ENCODE results near the gene RPUSD3.

RPUSD3 gene

GRCh38 chr3:9833078-9833477 lies 10.7 kb downstream of the RPUSD3 start:
- no peak for DNase-seq (ENCODE audit: low spot score)

GRCh38 chr3:9831253-9831652 lies 12.6 kb downstream of the RPUSD3 start:
- no peak for DNase-seq (ENCODE audit: low spot score)

- DNase-seq (ENCODE audit: low spot score), result no peak
These were observed 14.7 kb downstream of the RPUSD3 start for GRCh38 chr3:9828801-9829755.

GRCh38 chr3:9826815-9827573 lies 16.8 kb downstream of the RPUSD3 start:
- DNase-seq (ENCODE audit: low spot score), result peak; percentile 72

GRCh38 chr3:9825451-9826040 lies 18.3 kb downstream of the RPUSD3 start:
- DNase-seq (ENCODE audit: low spot score), result no peak

- peak; percentile 38 for DNase-seq (ENCODE audit: low spot score)
These were observed 22.9 kb downstream of the RPUSD3 start for GRCh38 chr3:9820946-9821345.

- DNase-seq (ENCODE audit: low spot score), result no peak
These were observed 23.3 kb downstream of the RPUSD3 start for GRCh38 chr3:9820543-9820942.

- no peak for DNase-seq (ENCODE audit: low spot score)
These were observed 25.0 kb downstream of the RPUSD3 start for GRCh38 chr3:9818666-9819335.

- no peak for DNase-seq (ENCODE audit: low spot score)
These were observed 26.4 kb downstream of the RPUSD3 start for GRCh38 chr3:9817436-9817835.

- DNase-seq (ENCODE audit: low spot score), result no peak
These were observed 27.8 kb downstream of the RPUSD3 start for GRCh38 chr3:9815986-9816385.

- no peak for DNase-seq (ENCODE audit: low spot score)
These were observed 30.8 kb downstream of the RPUSD3 start for GRCh38 chr3:9812870-9813483.

GRCh38 chr3:9810846-9811245 lies 33.0 kb downstream of the RPUSD3 start:
- no peak for DNase-seq (ENCODE audit: low spot score)

GRCh38 chr3:9810433-9810770 lies 33.4 kb downstream of the RPUSD3 start:
- no peak for DNase-seq (ENCODE audit: low spot score)

- peak; percentile 59 for DNase-seq (ENCODE audit: low spot score)
These were observed 34.0 kb downstream of the RPUSD3 start, which contains the start of gene TTLL3 for GRCh38 chr3:9809615-9810432. Gene TTLL3, plus strand, starts transcription at chr3:9810262. Its CDS starts 400 bp downstream, at chr3:9810662.

GRCh38 chr3:9809239-9809614 lies 34.6 kb downstream of the RPUSD3 start:
- DNase-seq (ENCODE audit: low spot score), result no peak

GRCh38 chr3:9808345-9809037 lies 35.3 kb downstream of the RPUSD3 start:
- DNase-seq (ENCODE audit: low spot score), result peak; percentile 68

GRCh38 chr3:9807981-9808344 lies 35.8 kb downstream of the RPUSD3 start:
- no peak for DNase-seq (ENCODE audit: low spot score)

GRCh38 chr3:9806688-9807589 lies 36.9 kb downstream of the RPUSD3 start:
- DNase-seq (ENCODE audit: low spot score), result no peak

GRCh38 chr3:9806137-9806536 lies 37.7 kb downstream of the RPUSD3 start:
- DNase-seq (ENCODE audit: low spot score), result no peak

Measured in NAMALWA (cell line).